Epithelial cell of proximal tubule (primary cell): Measurements from ENCODE around the gene TAB2. TPM values are rescaled to one million over a fixed set of nuclear protein-coding genes. Genes with fewer than 3 reads are reported as not detected.

Experiments
- DNase-seq: peaks from one replicate; pipeline ENCODE4 v3.0.0-alpha.2; 2011; ENCODE audit warnings: low read depth
- H3K4me3 ChIP-seq: 2 replicates; pipeline ENCODE4 v1.5.1; 2011; ENCODE audit warnings: low read depth, mild to moderate bottlenecking, low read length
- CTCF ChIP-seq: conservative IDR thresholded peaks from 2 replicates; pipeline ENCODE4 v1.5.1; 2012; ENCODE audit warnings: low read depth, mild to moderate bottlenecking, low read length
- total RNA-seq: library from RNA; depleted of rRNA; stranded (reverse); fragments of >200 nt; gene quantifications from 2 replicates; pipeline ENCODE4 v1.2.3, GENCODE V29; 2015

The TAB2 gene
- total RNA-seq, 1 donor from 2014 or later, result 18.7 TPM

GRCh38 chr6:149362289-149362688, 44.8 kb downstream of the TAB2 start:
- no peak for DNase-seq
- H3K4me3 ChIP-seq, result no peak overlapping the region
- TF ChIP-seq CTCF, result no peak

- TF ChIP-seq CTCF, result no peak
- no peak for DNase-seq
Observed at GRCh38 chr6:149363154-149363553, 45.6 kb downstream of the TAB2 start.

GRCh38 chr6:149364557-149364956, 47.0 kb downstream of the TAB2 start:
- DNase-seq, result no peak
- H3K4me3 ChIP-seq, result no peak overlapping the region
- TF ChIP-seq CTCF, result no peak

More at GRCh38 chr6:149363154-149363553, 45.6 kb downstream of the TAB2 start:
- no peak overlapping the region for H3K4me3 ChIP-seq

- no peak for DNase-seq
- no peak overlapping the region for H3K4me3 ChIP-seq
- no peak for TF ChIP-seq CTCF
Observed at GRCh38 chr6:149365197-149365596, 47.7 kb downstream of the TAB2 start.

GRCh38 chr6:149366267-149366921, 48.9 kb downstream of the TAB2 start:
- no peak overlapping the region for H3K4me3 ChIP-seq
- no peak for TF ChIP-seq CTCF
- no peak for DNase-seq

GRCh38 chr6:149368065-149368464, 50.6 kb downstream of the TAB2 start:
- no peak for TF ChIP-seq CTCF
- no peak for DNase-seq
- no peak overlapping the region for H3K4me3 ChIP-seq

- no peak overlapping the region for H3K4me3 ChIP-seq
- DNase-seq, result no peak
- no peak for TF ChIP-seq CTCF
Observed at GRCh38 chr6:149371154-149371553, 53.6 kb downstream of the TAB2 start.
